ENCODE measurements around the gene NPTN. TPM values are rescaled to one million over a fixed set of nuclear protein-coding genes. Genes with fewer than 3 reads are reported as not detected.

The NPTN gene
- total and polyA plus RNA-seq, 11 donors: 89.3 to 264 (median 197) TPM

- no peak overlapping the region for H3K4me3 ChIP-seq
- H3K36me3 ChIP-seq: no peaks in the 10 kb centered on the region
- no peak overlapping the region for H3K27ac ChIP-seq
- ATAC-seq (no peak), DNase-seq (no peak)
- no peaks in the 10 kb centered on the region for H3K4me1 ChIP-seq
- TF ChIP-seq POLR2A (IDR thresholded peaks at IDR 0.05): no peak
- TF ChIP-seq, protein P1, sequence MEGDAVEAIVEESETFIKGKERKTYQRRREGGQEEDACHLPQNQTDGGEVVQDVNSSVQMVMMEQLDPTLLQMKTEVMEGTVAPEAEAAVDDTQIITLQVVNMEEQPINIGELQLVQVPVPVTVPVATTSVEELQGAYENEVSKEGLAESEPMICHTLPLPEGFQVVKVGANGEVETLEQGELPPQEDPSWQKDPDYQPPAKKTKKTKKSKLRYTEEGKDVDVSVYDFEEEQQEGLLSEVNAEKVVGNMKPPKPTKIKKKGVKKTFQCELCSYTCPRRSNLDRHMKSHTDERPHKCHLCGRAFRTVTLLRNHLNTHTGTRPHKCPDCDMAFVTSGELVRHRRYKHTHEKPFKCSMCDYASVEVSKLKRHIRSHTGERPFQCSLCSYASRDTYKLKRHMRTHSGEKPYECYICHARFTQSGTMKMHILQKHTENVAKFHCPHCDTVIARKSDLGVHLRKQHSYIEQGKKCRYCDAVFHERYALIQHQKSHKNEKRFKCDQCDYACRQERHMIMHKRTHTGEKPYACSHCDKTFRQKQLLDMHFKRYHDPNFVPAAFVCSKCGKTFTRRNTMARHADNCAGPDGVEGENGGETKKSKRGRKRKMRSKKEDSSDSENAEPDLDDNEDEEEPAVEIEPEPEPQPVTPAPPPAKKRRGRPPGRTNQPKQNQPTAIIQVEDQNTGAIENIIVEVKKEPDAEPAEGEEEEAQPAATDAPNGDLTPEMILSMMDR (IDR thresholded peaks at IDR 0.05): no peak
- H3K9me3 ChIP-seq: peaks cover 0 to 9% (median 0%) of the 10 kb centered on the region in 12 donors
- H3K27me3 ChIP-seq: peaks cover 0 to 6% (median 0%) of the 10 kb centered on the region in 9 donors
- intact Hi-C loops (cut with DNase I): no loop called here
Observed at GRCh38 chr15:73660455-73660854, 27.3 kb upstream of the NPTN start.

DNA sequence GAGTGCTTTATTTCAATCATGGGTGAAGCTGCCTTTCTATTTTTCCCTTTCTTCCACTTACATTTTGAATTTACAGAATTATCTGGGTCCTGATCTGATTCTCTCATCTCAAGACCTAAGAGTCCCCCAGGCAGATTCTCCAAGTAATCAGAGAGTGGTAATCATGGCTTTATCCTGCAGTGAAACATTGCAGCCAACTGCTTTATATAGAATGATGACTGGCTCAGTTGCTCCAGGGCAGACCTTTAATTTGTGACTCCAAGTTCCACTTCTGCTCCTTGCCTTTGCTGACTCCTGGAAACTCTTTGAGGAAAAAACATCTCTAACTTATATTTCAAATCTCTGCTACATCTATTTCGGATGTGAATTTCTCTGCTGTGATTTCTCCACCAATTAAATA lies 25.5 kb upstream of the NPTN start:
- intact Hi-C loops (cut with DNase I): no loop called here
- peaks cover 0 to 9% (median 0%) of the 10 kb centered on the region in 12 donors for H3K9me3 ChIP-seq
- TF ChIP-seq POLR2A (IDR thresholded peaks at IDR 0.05): no peak
- TF ChIP-seq, protein P1 (IDR thresholded peaks at IDR 0.05): no peak
- WGBS, 4 donors: 78 to 93% (median 88%) methylated on average over 1 of the region's 1 CpG
- no peak for ATAC-seq
- no peak overlapping the region for H3K27ac ChIP-seq
- DNase-seq: no peak
- H3K36me3 ChIP-seq: no peaks in the 10 kb centered on the region
- H3K4me3 ChIP-seq: no peak overlapping the region
- no peaks in the 10 kb centered on the region for H3K4me1 ChIP-seq
- H3K27me3 ChIP-seq: peaks cover 0 to 6% (median 0%) of the 10 kb centered on the region in 9 donors

- Histone ChIP-seq H3K27ac (no peak overlapping the region), H3K27me3 (peaks cover 0 to 3% (median 0%) of the 10 kb centered on the region in 9 donors), H3K36me3 (no peaks in the 10 kb centered on the region), H3K4me3 (no peak overlapping the region), H3K9me3 (no peaks in the 10 kb centered on the region), H3K4me1 (peaks cover 0 to 8% (median 0%) of the 10 kb centered on the region in 12 donors)
- ATAC-seq (no peak), DNase-seq (no peak)
- TF ChIP-seq, protein P1 (IDR thresholded peaks at IDR 0.05): no peak
- TF ChIP-seq POLR2A (IDR thresholded peaks at IDR 0.05): no peak
- intact Hi-C loops (cut with DNase I): no loop called here
- WGBS, 4 donors: 58 to 75% (median 65%) methylated on average over 2 of the region's 2 CpGs
Observed at GRCh38 chr15:73655724-73656123, 22.5 kb upstream of the NPTN start.

- Histone ChIP-seq H3K4me3 (no peak overlapping the region), H3K27ac (no peak overlapping the region), H3K27me3 (no peaks in the 10 kb centered on the region), H3K9me3 (no peaks in the 10 kb centered on the region), H3K4me1 (peaks cover 0 to 15% (median 0%) of the 10 kb centered on the region in 12 donors), H3K36me3 (no peaks in the 10 kb centered on the region)
- TF ChIP-seq, protein P1 (IDR thresholded peaks at IDR 0.05): no peak
- TF ChIP-seq POLR2A (IDR thresholded peaks at IDR 0.05): no peak
- WGBS, 4 donors: 77 to 81% (median 79%) methylated on average over 3 of the region's 3 CpGs
- ATAC-seq (no peak), DNase-seq (no peak)
- intact Hi-C loops (cut with DNase I): no loop called here
Observed at GRCh38 chr15:73654659-73655058, 21.5 kb upstream of the NPTN start.
